HG03280 (cell line): ENCODE results near the gene TEX13D.

Experiments
- ATAC-seq: cut with Tn5 transposase; IDR thresholded peaks from one replicate; pipeline ENCODE4 v1.9.1; 2021; ENCODE audit warnings: mild to moderate bottlenecking, moderate library complexity; ENCODE audit not compliant: unreplicated experiment

The TEX13D gene

GRCh38 chrX:124347242-124347641, 14.8 kb downstream of the TEX13D start:
- no peak for ATAC-seq

GRCh38 chrX:124348182-124348581, 15.7 kb downstream of the TEX13D start:
- ATAC-seq = no peak

GRCh38 chrX:124348885-124349453, 16.5 kb downstream of the TEX13D start:
- ATAC-seq = no peak

GRCh38 chrX:124354648-124355047, 22.2 kb downstream of the TEX13D start:
- ATAC-seq = no peak

GRCh38 chrX:124358800-124359383, 26.4 kb downstream of the TEX13D start:
- ATAC-seq = no peak

GRCh38 chrX:124362072-124362471, 29.6 kb downstream of the TEX13D start:
- no peak for ATAC-seq

- no peak for ATAC-seq
Measured at GRCh38 chrX:124362761-124363160, 30.3 kb downstream of the TEX13D start.

- no peak for ATAC-seq
Measured at GRCh38 chrX:124369722-124370121, 37.3 kb downstream of the TEX13D start.

GRCh38 chrX:124373348-124373747, 40.9 kb downstream of the TEX13D start:
- no peak for ATAC-seq

- ATAC-seq = no peak
Measured at GRCh38 chrX:124378643-124379042, 46.2 kb downstream of the TEX13D start.

- no peak for ATAC-seq
Measured at GRCh38 chrX:124383354-124383753, 50.9 kb downstream of the TEX13D start.

- ATAC-seq = no peak
Measured at GRCh38 chrX:124386401-124386800, 53.9 kb downstream of the TEX13D start.
